HEK293 (cell line): Measurements from ENCODE around the gene SUFU.
A peak's percentile ranks its signal among the peaks of the same experiment; 100 is the strongest.

Experiments used
- BCL11A ChIP-seq: fragments of 450-650 bp; formaldehyde crosslinking; IDR thresholded peaks from 2 replicates; pipeline ENCODE4 v1.5.1; 2016; ENCODE audit warnings: low read depth, missing biosample characterization, missing genetic modification characterization
- SP3 ChIP-seq: fragments of 450-650 bp; formaldehyde crosslinking; IDR thresholded peaks from 2 replicates; pipeline ENCODE4 v1.5.1; 2016; ENCODE audit warnings: missing biosample characterization, missing genetic modification characterization
- ZBTB17 ChIP-seq: fragments of 450-650 bp; formaldehyde crosslinking; IDR thresholded peaks from 2 replicates; pipeline ENCODE4 v1.5.1; 2016; ENCODE audit warnings: missing biosample characterization, missing genetic modification characterization
- ZBTB48 ChIP-seq: fragments of 450-650 bp; formaldehyde crosslinking; IDR thresholded peaks from 2 replicates; pipeline ENCODE4 v1.5.1; 2016; ENCODE audit warnings: missing biosample characterization, missing genetic modification characterization
- ZNF10 ChIP-seq: fragments of 450-650 bp; formaldehyde crosslinking; IDR thresholded peaks from 2 replicates; pipeline ENCODE4 v1.5.1; 2017; ENCODE audit warnings: missing biosample characterization, missing genetic modification characterization
- ZNF146 ChIP-seq: fragments of 450-650 bp; formaldehyde crosslinking; IDR thresholded peaks from 2 replicates; pipeline ENCODE4 v1.5.1; 2016; ENCODE audit warnings: missing biosample characterization, missing genetic modification characterization
- ZNF202 ChIP-seq: fragments of 450-650 bp; formaldehyde crosslinking; IDR thresholded peaks from 2 replicates; pipeline ENCODE4 v1.5.1; 2016; ENCODE audit warnings: missing biosample characterization, missing genetic modification characterization, borderline replicate concordance
- ZNF223 ChIP-seq: fragments of 450-650 bp; formaldehyde crosslinking; IDR thresholded peaks from 2 replicates; pipeline ENCODE4 v1.5.1; 2016; ENCODE audit warnings: missing biosample characterization, missing genetic modification characterization
- ZNF350 ChIP-seq: fragments of 450-650 bp; formaldehyde crosslinking; IDR thresholded peaks from 2 replicates; pipeline ENCODE4 v1.5.0; 2017; ENCODE audit warnings: missing biosample characterization, mild to moderate bottlenecking, missing genetic modification characterization
- ZNF354C ChIP-seq: fragments of 450-650 bp; formaldehyde crosslinking; IDR thresholded peaks from 2 replicates; pipeline ENCODE4 v1.5.1; 2016; ENCODE audit warnings: missing biosample characterization, missing genetic modification characterization, low read depth, borderline replicate concordance
- ZNF394 ChIP-seq: fragments of 450-650 bp; formaldehyde crosslinking; IDR thresholded peaks from 2 replicates; pipeline ENCODE4 v1.5.1; 2016; ENCODE audit warnings: missing biosample characterization, missing genetic modification characterization, mild to moderate bottlenecking, moderate library complexity, borderline replicate concordance
- ZNF416 ChIP-seq: fragments of 450-650 bp; formaldehyde crosslinking; IDR thresholded peaks from 2 replicates; pipeline ENCODE4 v1.5.1; 2016; ENCODE audit warnings: missing biosample characterization, missing genetic modification characterization
- ZNF423 ChIP-seq: fragments of 450-650 bp; formaldehyde crosslinking; IDR thresholded peaks from 2 replicates; pipeline ENCODE4 v1.5.1; 2016; ENCODE audit warnings: missing biosample characterization, missing genetic modification characterization
- ZNF48 ChIP-seq: fragments of 450-650 bp; formaldehyde crosslinking; IDR thresholded peaks from 2 replicates; pipeline ENCODE4 v1.5.1; 2016; ENCODE audit warnings: missing biosample characterization, missing genetic modification characterization
- ZNF501 ChIP-seq: fragments of 450-650 bp; formaldehyde crosslinking; IDR thresholded peaks from 2 replicates; pipeline ENCODE4 v1.5.1; 2016; ENCODE audit warnings: missing biosample characterization, missing genetic modification characterization
- ZNF529 ChIP-seq: fragments of 450-650 bp; formaldehyde crosslinking; IDR thresholded peaks from 2 replicates; pipeline ENCODE4 v1.5.1; 2017; ENCODE audit warnings: missing genetic modification characterization, missing biosample characterization; ENCODE audit not compliant: insufficient replicate concordance
- ZNF548 ChIP-seq: fragments of 450-650 bp; formaldehyde crosslinking; IDR thresholded peaks from 2 replicates; pipeline ENCODE4 v1.5.1; 2016; ENCODE audit warnings: missing biosample characterization, missing genetic modification characterization
- ZNF560 ChIP-seq: fragments of 450-650 bp; formaldehyde crosslinking; IDR thresholded peaks from 2 replicates; pipeline ENCODE4 v1.5.1; 2017; ENCODE audit warnings: missing biosample characterization, missing genetic modification characterization, borderline replicate concordance
- ZNF596 ChIP-seq: fragments of 450-650 bp; IDR thresholded peaks from 2 replicates; pipeline ENCODE4 v1.5.0; 2018; ENCODE audit warnings: missing biosample characterization, mild to moderate bottlenecking, missing genetic modification characterization, moderate library complexity
- ZNF658 ChIP-seq: fragments of 450-650 bp; formaldehyde crosslinking; IDR thresholded peaks from 2 replicates; pipeline ENCODE4; 2016; ENCODE audit warnings: missing biosample characterization, missing genetic modification characterization
- ZNF747 ChIP-seq: fragments of 450-650 bp; formaldehyde crosslinking; IDR thresholded peaks from 2 replicates; pipeline ENCODE4 v1.5.1; 2016; ENCODE audit warnings: missing biosample characterization, missing genetic modification characterization
- ZNF768 ChIP-seq: fragments of 450-650 bp; formaldehyde crosslinking; IDR thresholded peaks from 2 replicates; pipeline ENCODE4 v1.5.1; 2018; ENCODE audit warnings: missing biosample characterization, mild to moderate bottlenecking, missing genetic modification characterization
- TF ChIP-seq, protein P1 (sequence below): fragments of 450-650 bp; formaldehyde crosslinking; IDR thresholded peaks from 2 replicates; pipeline ENCODE4 v1.5.1; 2017; ENCODE audit warnings: missing biosample characterization, missing genetic modification characterization
- TF ChIP-seq, protein P2 (sequence below): fragments of 450-650 bp; formaldehyde crosslinking; IDR thresholded peaks from 2 replicates; pipeline ENCODE4 v1.5.1; 2017; ENCODE audit warnings: missing biosample characterization, mild to moderate bottlenecking, missing genetic modification characterization, moderate library complexity
- TF ChIP-seq, protein P3 (sequence below): fragments of 450-650 bp; formaldehyde crosslinking; IDR thresholded peaks from 2 replicates; pipeline ENCODE4 v1.5.1; 2016; ENCODE audit warnings: missing biosample characterization, missing genetic modification characterization
- TF ChIP-seq, protein P4 (sequence below): fragments of 450-650 bp; formaldehyde crosslinking; IDR thresholded peaks from 2 replicates; pipeline ENCODE4 v1.5.1; 2016; ENCODE audit warnings: missing biosample characterization, missing genetic modification characterization
- TF ChIP-seq, protein P5 (sequence below): fragments of 450-650 bp; formaldehyde crosslinking; IDR thresholded peaks from 2 replicates; pipeline ENCODE4 v1.5.1; 2016; ENCODE audit warnings: missing biosample characterization, missing genetic modification characterization
- TF ChIP-seq, protein P6 (sequence below): fragments of 450-650 bp; formaldehyde crosslinking; IDR thresholded peaks from 2 replicates; pipeline ENCODE4 v1.5.1; 2017; ENCODE audit warnings: missing biosample characterization, missing genetic modification characterization

SUFU gene

DNA sequence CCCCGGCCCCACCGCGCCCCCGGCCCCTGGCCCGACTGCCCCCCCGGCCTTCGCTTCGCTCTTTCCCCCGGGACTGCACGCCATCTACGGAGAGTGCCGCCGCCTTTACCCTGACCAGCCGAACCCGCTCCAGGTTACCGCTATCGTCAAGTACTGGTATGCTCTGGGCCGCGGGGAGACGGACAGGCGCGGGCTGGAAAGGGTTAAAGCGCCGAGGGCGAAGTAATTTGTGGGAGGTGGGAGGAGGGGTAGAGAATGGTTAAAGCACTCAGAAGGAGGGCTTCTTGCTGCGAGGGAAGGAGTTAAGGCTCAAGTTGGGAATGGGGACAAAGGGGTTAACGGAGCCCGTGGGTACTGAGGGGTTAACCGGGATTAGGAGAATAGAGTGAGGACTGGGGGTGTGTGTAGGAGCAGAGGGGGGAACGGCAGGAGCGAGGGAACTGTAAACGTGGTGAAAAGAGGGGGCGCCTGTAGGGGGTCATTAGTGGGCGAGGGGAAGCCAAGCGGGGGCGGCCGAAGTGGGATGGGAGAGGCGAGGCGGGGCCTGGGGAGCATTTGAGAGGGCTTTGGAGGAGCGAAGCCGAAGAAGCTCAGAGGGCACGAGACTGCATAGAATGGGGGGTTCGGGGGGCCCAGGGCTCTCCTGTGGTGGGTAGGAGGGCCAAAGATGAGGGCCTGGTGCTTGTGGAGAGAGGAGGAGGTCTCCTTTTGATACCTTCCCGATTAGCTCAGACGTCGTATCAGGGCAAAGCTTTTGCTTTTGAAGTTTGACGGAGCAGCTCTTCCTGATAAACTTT, 605 bp downstream of the SUFU start (continued):
- TF ChIP-seq, protein P1, sequence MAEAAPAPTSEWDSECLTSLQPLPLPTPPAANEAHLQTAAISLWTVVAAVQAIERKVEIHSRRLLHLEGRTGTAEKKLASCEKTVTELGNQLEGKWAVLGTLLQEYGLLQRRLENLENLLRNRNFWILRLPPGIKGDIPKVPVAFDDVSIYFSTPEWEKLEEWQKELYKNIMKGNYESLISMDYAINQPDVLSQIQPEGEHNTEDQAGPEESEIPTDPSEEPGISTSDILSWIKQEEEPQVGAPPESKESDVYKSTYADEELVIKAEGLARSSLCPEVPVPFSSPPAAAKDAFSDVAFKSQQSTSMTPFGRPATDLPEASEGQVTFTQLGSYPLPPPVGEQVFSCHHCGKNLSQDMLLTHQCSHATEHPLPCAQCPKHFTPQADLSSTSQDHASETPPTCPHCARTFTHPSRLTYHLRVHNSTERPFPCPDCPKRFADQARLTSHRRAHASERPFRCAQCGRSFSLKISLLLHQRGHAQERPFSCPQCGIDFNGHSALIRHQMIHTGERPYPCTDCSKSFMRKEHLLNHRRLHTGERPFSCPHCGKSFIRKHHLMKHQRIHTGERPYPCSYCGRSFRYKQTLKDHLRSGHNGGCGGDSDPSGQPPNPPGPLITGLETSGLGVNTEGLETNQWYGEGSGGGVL (tag by site-specific recombination): peak; percentile 100
- TF ChIP-seq, protein P2, sequence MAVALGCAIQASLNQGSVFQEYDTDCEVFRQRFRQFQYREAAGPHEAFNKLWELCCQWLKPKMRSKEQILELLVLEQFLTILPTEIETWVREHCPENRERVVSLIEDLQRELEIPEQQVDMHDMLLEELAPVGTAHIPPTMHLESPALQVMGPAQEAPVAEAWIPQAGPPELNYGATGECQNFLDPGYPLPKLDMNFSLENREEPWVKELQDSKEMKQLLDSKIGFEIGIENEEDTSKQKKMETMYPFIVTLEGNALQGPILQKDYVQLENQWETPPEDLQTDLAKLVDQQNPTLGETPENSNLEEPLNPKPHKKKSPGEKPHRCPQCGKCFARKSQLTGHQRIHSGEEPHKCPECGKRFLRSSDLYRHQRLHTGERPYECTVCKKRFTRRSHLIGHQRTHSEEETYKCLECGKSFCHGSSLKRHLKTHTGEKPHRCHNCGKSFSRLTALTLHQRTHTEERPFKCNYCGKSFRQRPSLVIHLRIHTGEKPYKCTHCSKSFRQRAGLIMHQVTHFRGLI (tag by site-specific recombination): no peak
- no peak for TF ChIP-seq ZNF146 (tag by site-specific recombination)
- peak; percentile 41 for TF ChIP-seq ZNF423 (tag by site-specific recombination)
- TF ChIP-seq, protein P3, sequence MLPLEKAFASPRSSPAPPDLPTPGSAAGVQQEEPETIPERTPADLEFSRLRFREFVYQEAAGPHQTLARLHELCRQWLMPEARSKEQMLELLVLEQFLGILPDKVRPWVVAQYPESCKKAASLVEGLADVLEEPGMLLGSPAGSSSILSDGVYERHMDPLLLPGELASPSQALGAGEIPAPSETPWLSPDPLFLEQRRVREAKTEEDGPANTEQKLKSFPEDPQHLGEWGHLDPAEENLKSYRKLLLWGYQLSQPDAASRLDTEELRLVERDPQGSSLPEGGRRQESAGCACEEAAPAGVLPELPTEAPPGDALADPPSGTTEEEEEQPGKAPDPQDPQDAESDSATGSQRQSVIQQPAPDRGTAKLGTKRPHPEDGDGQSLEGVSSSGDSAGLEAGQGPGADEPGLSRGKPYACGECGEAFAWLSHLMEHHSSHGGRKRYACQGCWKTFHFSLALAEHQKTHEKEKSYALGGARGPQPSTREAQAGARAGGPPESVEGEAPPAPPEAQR (tag by site-specific recombination): no peak; the same call in 1 of the 2 replicates
- no peak for TF ChIP-seq ZNF48
- TF ChIP-seq ZBTB48 (tag by site-specific recombination): peak; percentile 34
- TF ChIP-seq ZNF747 (tag by site-specific recombination): no peak
- TF ChIP-seq SP3: peak; percentile 77
- TF ChIP-seq ZNF501 (tag by site-specific recombination): peak; percentile 69
- TF ChIP-seq ZNF202 (tag by site-specific recombination): no peak
- TF ChIP-seq ZNF548: no peak
- TF ChIP-seq ZNF768 (tag by site-specific recombination): no peak
- TF ChIP-seq ZNF350 (tag by site-specific recombination): no peak
- TF ChIP-seq, protein P4, sequence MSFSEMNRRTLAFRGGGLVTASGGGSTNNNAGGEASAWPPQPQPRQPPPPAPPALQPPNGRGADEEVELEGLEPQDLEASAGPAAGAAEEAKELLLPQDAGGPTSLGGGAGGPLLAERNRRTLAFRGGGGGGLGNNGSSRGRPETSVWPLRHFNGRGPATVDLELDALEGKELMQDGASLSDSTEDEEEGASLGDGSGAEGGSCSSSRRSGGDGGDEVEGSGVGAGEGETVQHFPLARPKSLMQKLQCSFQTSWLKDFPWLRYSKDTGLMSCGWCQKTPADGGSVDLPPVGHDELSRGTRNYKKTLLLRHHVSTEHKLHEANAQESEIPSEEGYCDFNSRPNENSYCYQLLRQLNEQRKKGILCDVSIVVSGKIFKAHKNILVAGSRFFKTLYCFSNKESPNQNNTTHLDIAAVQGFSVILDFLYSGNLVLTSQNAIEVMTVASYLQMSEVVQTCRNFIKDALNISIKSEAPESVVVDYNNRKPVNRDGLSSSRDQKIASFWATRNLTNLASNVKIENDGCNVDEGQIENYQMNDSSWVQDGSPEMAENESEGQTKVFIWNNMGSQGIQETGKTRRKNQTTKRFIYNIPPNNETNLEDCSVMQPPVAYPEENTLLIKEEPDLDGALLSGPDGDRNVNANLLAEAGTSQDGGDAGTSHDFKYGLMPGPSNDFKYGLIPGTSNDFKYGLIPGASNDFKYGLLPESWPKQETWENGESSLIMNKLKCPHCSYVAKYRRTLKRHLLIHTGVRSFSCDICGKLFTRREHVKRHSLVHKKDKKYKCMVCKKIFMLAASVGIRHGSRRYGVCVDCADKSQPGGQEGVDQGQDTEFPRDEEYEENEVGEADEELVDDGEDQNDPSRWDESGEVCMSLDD (tag by site-specific recombination): peak; percentile 94
- no peak for TF ChIP-seq ZNF354C (tag by site-specific recombination)
- TF ChIP-seq ZNF596 (tag by site-specific recombination): no peak
- TF ChIP-seq, protein P5, sequence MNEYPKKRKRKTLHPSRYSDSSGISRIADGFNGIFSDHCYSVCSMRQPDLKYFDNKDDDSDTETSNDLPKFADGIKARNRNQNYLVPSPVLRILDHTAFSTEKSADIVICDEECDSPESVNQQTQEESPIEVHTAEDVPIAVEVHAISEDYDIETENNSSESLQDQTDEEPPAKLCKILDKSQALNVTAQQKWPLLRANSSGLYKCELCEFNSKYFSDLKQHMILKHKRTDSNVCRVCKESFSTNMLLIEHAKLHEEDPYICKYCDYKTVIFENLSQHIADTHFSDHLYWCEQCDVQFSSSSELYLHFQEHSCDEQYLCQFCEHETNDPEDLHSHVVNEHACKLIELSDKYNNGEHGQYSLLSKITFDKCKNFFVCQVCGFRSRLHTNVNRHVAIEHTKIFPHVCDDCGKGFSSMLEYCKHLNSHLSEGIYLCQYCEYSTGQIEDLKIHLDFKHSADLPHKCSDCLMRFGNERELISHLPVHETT: peak; percentile 67
- no peak for TF ChIP-seq ZNF10 (tag by site-specific recombination)
- no peak for TF ChIP-seq ZNF658
- TF ChIP-seq ZNF560 (tag by site-specific recombination): no peak
- TF ChIP-seq ZNF529: no peak
- TF ChIP-seq, protein P6, sequence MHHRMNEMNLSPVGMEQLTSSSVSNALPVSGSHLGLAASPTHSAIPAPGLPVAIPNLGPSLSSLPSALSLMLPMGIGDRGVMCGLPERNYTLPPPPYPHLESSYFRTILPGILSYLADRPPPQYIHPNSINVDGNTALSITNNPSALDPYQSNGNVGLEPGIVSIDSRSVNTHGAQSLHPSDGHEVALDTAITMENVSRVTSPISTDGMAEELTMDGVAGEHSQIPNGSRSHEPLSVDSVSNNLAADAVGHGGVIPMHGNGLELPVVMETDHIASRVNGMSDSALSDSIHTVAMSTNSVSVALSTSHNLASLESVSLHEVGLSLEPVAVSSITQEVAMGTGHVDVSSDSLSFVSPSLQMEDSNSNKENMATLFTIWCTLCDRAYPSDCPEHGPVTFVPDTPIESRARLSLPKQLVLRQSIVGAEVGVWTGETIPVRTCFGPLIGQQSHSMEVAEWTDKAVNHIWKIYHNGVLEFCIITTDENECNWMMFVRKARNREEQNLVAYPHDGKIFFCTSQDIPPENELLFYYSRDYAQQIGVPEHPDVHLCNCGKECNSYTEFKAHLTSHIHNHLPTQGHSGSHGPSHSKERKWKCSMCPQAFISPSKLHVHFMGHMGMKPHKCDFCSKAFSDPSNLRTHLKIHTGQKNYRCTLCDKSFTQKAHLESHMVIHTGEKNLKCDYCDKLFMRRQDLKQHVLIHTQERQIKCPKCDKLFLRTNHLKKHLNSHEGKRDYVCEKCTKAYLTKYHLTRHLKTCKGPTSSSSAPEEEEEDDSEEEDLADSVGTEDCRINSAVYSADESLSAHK (tag by site-specific recombination): peak; percentile 51; the same call in 1 of the 2 replicates
- no peak for TF ChIP-seq ZNF416 (tag by site-specific recombination)
- 0 out of 2 replicates have a peak, but pooled peaks have one; percentile 33 for TF ChIP-seq ZNF223
- no peak for TF ChIP-seq ZNF394
- peak; percentile 39; the same call in 1 of the 2 replicates for TF ChIP-seq ZBTB17 (tag by site-specific recombination)
- peak; percentile 45; the same call in 1 of the 2 replicates for TF ChIP-seq BCL11A
